ENCODE data around the gene CEP128.

- TF ChIP-seq CTCF (IDR thresholded peaks at IDR 0.05) = no peak
- no peak for TF ChIP-seq POLR2A (IDR thresholded peaks at IDR 0.05)
Measured at GRCh38 chr14:80586131-80586530, 355.4 kb downstream of the CEP128 start.
